Measurements from ENCODE around the gene SH2D3C.
"Not testable (repeated sequence)": the region's sequence is repeated elsewhere in the genome, so short reads cannot be mapped to it uniquely, and the experiment has no call there.

SH2D3C gene

DNA sequence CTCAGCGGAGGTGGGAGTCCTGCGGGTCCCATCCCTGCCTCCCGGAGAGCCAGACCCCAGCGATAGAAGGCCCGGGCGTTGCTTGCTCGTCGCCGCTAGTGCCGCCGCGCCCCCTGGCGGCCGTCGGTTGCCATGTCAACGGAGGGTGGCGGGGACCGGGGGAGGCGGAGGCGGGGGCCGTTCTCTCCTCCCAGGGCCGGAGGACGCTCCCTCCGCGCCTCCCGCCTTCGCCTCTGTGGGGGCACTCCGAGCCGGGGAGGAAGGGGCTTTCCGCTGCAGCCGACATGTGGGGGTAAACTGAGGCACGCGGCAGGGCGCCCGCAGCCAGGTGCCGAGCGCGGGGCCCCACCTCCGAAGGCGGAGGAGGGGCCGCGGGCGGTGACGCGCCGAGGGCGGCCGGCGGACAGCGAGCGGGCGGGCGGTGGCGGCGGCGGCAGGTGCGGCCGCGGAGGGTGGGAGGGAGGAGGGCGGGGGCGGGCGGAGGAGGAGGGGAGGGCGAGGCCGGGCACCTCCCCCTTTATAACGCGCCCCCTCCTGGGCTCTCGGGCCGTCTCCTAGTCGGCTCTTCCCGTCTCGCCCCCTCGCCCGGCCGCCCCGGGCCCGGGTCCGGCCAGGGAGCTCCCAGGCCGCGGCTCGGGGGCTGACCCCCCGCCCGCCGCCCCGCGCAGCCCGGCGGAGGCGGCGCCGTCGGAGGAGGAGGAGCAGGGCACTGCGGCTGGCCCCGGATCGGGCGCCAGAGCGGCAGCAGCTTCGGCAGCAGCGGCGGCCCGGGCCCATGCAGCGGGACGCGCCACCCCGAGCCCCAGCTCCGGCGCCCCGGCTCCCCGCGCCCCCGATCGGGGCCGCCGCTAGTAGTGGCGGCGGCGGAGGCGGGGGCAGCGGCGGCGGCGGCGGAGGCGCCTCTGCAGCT lies 6.8 kb upstream of the SH2D3C start:
- DNase-seq: peak; percentile 80

DNA sequence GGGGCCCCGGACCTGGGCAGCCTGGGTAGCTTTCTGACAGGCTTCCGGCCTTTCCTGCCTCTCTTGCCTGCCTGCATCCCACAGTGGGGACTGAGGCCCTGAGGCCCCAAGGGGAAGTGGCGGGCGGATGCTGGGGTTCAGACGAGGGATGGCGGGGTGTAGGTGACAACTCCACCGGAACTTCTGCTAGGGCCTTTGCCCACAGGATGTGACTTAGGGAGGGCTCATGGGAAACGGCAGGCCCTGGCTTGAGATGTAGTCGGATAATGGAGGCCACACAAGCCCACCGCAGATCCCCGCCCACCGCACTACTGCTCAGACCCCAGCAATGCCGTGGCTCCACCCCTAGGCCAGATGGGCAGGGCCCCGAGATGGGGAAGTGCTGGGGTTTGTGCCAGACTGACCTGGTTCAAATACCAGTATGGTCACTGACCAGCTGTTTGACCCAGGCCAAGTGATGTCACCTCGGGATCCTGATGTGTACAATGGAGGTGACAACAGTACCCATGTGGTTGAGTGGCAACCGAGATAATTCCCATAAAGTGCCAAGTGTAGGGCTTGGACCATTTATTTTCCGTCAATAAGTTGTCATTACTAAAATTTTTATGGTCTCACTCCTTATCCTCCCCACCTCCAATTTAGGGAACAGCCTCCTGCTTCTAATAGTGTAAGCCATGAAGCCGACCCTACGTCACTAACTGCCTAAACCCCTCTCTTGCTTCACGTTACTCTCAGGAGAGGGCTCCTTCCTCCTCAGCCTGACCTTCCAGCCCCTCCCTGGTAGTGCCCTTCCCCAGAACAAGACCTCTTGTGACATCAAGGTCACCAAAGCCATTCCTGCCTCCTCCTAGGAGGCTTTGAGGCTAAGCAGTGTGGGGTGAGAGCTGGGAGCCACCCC lies 4.9 kb upstream of the SH2D3C start:
- peak; percentile 95 for DNase-seq

DNA sequence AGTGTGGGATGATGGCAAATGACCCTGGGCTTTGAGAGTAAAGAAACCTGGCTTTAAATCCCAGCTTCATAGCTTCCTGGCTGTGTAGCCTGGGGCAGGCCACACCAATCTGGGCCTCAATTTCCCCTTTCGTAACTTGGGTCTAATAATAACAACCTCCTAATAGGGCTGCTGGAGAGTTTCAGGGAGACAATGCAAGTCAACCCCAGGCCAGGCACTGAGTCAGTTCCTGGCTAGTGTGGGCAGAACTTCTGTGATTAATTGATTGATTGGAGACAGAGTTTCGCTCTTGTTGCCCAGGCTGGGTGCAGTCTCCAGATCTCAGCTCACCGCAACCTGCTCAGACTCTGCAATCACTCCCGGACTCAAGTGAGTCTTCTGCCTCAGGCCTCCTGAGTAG lies 3.3 kb upstream of the SH2D3C start:
- DNase-seq: no peak

DNA sequence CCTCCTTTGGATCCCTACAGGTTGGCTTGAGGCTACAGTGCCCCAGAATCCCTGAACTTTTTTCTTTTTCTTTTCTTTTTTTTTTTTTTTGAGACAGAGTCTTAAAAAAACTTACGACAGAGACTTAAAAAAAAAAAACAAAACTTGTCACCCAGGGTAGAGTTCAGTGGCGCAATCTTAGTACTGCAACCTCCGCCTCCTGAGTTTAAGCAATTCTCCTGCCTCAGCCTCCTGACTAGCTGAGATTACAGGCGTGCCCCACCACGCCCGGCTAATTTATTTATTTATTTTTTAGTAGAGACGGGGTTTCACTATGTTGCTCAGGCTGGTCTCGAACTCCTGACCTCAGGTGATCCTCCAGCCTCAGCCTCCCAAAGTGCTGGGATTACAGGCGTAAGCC lies 2.4 kb upstream of the SH2D3C start:
- not testable (repeated sequence) for DNase-seq

DNA sequence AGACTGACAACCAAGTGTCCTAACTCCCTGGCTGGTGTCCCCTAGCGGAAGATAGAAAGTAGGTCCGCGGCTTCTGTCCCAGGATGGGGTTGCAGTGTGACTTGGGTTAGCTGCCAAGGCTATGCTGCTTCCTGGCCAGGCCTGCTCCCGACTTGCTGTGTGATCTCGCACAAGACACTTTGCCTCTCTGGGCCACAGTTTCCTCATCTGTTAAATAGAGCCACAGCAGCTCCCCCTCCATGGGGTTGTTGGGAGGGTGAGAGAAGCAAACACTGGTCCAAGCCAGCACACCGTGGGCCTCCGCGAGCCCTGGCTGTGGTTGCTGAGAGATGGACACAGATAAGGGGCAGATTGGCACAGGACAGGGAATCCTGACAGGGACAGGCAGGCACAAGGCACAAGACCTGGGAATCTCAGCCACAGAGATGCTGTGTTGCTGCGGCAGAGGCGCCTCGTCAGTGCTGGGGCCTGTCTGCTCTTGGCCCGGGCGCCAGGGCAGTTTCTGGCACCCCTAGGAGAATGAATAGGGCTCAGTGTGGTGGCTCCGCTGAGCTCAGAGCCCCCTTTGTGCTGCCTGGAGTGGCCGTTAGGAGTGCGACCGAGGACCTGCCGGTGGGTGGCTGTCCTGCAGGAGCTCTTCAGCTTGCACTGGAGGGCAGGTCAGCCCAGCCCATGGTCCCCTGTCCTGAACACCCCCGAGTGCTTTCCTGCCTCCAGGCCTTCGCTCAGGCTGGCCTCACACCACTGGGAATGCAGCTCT lies 1.8 kb upstream of the SH2D3C start:
- no peak for DNase-seq

DNA sequence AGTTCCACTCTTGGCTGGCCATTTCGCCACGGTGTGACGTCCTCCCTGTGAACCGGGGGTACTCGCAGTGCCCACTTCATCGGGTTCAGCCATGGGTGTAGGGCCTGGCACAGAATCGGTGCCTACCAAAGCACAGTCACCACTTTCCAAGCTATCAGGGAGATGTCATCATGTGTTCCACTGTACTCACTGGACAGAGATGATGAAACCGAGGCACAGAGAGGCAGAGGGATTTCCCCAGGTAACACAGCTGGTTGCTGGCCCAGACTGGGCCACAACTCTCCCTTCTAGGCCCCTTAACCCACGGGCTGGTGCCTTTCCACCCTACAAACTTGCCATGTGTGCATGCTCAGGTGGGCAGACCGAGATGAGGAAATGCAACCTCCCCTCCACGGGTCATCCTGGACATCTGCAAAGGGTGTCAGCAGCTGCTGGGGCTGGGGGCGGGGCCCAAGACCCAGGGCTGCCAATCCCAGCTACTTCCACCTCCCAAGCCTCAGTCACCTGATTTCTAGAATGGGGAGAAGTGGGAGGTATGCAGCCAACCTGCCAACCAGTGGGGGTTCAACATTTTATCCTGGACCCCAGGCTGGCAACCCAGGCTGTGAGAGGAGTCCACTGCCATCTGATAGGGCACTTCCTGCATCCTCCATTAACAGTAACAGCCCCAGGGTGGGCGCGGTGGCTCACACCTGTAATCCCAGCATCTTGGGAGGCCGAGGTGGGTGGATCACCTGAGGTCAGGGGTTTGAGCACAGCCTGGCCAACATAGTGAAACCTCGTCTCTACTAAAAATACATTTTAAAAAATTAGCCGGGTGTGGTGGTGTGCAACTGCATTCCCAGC lies 893 bp upstream of the SH2D3C start:
- no peak for DNase-seq

DNA sequence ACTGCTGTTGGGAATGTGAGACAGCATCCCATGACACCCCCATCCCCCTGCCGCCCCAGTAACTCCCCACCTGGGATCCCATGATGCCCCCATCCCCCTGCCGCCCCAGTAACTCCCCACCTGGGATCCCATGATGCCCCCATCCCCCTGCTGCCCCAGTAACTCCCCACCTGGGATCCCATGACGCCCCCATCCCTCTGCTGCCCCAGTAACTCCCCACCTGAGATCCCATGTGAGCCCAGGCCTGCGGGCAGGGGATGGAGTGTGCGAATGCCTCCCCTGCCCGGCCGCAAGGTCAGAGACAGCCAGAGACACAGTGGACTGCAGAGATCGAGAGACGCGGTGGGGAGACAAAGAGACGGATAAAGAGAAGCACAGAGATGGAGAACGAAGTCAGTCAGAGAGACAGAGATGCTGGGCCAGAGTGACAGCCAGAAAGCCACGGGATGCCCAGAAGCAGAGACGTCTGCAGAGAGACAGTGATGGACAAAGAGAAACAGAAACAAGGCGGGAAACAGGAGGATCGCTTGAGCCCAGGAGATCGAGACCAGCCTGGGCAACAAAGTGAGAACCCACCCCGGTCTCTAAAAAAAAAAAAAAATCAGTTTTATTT lies 992 bp downstream of the SH2D3C start:
- no peak for DNase-seq

DNA sequence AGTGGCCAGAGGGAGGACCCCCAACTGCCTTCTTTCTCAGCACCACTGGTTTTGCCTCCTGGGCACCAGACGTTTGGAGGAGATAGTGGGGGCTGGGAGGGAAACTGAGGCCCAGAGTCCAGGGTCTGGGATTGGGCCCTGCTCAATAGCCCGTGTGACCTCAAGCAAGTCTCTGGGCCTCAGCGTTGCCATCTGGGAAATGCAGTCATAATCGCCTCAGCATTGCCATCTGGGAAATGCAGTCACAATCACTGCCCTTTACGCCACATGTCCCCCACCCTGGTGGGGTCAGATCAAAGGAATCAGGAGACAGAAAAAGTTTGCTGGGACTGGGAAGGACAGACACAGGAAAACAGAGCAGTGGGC lies 1.6 kb downstream of the SH2D3C start:
- no peak for DNase-seq

DNA sequence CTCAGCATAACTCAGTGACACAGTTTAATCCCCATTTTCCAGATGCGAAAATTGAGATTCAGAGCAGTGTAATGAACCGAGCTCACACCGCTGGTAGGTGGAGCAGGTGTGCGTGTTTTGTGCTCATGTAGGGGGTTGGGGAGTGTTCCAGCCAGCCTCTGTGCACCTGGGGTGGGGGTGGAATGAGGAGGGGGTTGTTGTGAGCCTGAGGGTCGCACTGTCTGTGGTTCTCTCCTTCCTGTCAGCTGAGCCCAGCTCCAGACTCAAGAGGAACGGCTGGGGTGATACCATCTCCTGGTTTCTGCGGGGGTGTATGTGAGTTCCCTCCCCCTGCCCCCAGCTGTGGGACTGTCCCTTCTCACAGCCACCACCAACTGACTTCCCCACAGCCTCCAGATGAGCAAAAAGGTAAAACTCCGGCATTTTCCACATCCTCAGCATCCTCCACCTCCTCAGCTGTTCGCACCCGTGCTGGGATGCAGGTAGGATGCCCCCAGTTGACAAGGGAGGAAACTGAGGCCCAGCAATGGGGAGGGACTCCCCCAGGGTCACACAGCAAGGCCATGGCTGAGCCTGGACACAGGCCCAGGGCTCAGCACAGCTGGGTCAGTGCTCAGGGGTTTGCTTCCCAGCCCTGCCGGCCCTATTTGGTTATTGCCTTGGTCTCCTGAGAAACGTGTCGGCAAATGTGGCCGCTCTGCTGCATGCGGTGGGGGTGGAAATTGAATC lies 2.1 kb downstream of the SH2D3C start:
- peak; percentile 79 for DNase-seq

DNA sequence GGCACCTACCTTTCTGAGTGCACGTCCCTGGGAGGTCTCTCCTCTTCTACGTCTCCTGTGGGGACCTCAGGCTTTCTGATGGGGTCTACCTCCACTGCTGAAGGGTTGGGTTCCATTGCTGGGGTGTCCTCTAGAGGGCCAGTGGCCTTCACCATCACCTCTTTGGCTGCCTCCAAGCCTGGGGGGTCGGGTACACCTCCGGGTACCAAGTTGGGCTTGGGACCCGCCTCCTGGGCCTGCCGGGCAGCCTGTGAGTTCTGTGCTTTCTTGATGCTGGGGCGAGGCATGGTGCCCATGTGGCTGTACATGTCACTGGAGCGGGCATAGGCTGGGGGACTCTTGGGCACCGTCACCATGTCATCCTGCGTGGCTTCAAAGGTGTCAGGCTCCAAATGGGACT lies 4.5 kb downstream of the SH2D3C start:
- no peak for DNase-seq

DNA sequence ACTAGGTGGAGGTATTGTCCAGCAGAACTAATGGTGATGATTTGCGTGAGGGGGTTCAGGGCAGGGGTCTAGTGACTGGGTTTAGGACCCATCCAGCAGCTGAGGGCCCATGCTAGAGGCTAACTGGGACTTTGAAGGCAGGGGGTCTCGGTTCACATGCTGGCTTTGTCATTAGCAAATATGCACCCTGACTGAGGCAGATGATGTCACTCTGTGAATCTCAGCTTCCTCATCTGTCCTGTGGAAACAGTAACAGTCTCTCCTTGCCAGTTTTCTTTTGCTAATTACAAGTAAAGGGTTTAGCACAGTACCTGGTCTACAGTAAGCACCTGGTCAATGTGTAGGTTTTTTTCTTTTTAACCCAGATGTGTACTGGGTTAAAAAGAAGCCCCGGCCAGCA lies 5.2 kb downstream of the SH2D3C start:
- DNase-seq: no peak

DNA sequence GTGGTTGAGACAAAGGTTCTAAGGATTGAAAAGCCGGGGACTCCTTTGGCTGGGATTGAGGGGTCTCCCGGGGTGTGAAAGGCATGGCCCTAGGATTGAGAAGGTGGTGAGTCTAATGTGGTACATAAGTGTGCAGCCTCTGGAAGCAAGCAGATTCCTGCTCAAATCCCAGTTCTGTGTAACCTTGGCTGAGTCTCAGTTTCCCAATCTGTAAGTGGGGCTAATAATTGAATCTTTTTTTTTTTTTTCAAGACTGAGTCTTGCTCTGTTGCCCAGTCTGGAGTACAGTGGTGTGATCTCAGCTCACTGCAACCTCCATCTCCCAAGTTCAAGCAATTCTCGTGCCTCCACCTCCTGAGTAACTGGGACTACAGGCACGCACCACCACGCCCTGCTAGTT lies 5.9 kb downstream of the SH2D3C start:
- DNase-seq: no peak

DNA sequence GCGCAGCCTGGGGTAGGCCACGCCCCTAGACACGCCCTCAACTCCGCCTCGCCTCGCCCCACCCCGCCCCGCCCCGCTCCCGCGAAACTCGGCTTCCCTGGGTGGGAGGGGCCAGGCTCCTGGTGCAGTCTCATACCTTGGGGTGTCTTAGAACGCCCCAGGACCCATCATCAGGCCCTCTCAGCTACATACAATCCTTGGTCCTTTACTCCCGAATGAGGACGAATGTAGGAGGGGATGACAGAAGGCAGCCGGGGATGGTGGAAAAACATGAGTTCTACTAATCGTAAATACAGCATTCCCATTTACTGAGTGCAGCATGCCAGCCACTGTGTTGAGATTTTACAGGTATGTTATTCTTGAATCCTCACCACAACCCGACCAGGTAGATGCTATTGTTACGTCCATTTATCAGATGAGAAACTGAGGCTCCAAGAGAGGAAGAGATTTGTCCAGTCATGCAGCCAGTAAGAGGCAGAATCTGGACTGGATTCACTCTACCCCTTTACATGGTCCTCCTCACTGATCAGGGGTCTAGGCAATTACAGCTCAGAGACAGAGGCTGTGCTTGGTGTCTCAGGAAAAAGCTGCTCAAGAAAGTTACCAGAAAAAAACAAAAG lies 6.8 kb downstream of the SH2D3C start:
- no peak for DNase-seq

DNA sequence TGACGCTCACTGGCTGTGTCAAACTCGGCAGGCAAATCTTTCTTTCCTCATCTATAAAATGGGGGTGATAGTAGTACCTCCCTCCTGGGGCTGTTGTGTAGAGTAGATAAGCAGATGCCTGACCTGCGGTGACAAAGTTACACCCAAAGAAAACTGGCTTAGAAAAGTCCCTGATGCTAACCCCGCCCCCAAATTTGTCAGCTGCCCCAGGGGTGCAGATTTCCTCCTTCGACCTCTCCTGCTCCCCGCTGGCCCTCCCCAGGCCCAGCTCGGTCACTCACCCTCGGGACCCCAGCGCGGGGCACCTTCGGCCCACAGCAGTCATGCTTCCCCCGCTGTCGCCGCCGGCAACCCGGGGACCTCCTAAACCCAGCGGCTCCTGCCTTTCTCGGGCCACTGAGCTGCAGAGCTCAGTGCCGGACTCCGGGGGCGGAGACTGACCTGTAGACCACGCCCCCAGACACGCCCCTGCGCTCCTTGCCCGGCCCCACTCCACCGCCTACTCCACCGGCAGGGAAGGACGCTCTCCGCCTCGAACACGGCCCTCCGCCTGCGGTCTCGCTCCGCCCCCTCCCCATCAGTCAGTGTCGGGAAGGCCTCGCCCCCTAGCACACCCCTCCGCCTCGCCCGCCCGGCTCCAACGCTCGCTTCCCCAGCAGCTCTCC lies 7.4 kb downstream of the SH2D3C start:
- DNase-seq: peak; percentile 60

DNA sequence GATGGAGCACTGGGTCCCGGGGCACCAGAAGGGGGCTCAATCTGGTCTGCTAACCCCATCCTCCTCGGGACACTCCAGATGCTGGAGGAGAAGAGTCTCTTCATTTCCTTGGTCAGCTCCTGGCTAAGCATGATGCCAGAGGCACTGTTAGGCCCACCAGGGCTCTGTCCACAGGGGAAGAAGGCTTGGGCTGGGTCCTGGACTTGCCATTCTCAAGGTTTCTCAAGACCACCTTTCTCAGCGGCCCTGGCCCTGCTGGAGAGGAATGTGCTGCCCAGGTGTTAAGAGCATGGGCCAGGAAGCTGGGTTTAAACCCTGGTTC lies 7.9 kb downstream of the SH2D3C start:
- no peak for DNase-seq

DNA sequence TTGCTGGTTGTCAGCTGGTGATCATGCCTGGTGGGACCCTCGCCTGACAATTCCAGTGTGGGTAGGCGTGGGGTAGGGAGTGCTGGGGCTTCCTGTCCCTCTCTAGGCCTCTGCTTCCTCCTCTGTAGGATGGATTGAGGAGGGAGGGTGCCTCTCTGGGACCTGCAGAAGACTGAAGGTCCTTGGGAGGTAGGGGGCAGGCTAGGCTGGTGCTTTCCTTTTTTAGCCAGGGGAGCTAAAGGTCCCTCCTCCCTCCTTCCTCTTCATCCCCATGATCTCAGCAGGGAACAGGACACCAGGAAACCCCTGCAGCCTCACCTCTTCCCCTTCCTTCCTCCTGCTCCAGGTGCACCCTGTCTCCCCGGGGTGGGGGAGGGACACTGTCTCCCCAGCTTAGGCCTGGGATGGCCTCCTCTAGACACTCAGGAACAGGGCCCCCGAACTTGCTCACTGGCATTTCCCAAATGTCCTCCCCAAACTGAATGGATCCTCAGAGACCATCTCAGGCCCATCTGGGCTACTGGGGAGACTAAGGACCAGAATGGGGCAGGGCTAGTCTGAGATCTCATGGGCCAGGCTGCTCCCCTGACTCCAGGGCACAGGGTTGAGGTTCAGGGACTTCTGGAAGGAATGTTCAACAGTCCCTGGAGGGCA lies 8.4 kb downstream of the SH2D3C start:
- DNase-seq: no peak

DNA sequence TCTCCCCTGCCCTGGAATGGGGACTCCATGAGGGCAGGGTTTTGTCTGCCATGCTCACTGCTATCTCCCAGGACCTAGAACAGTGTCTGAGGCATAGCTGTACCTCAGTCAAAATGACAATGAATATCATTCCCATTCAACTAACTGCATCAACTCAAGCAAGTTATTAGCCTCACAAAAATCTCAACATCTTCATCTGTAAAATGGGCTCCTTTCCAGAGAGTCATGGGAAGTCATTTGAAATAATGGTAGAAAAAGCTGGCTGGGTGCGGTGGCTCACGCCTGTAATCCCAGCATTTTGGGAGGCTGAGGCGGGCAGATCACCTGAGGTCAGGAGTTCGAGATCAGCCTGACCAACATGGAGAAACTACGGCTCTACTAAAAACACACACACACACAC lies 9.4 kb downstream of the SH2D3C start:
- no peak for DNase-seq

DNA sequence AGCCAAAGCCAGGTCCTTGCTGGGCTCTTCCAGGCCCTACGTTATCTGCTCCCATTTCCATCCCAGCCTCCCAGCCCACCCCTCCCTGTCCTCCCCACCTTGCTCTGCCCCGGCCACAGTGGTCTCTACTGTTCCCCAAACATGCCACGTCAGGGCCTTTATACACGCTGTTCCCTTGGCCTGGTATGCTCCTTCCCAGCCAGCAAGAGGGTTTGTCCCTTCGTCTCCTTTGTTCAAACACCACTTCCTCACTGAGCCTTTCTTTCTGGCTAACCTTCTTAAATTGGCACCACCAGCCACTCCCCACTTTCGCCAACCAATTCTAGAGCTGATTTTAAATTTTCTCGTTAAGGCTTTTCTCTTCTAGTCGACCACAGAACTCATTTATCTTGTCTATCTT lies 9.8 kb downstream of the SH2D3C start:
- no peak for DNase-seq

DNA sequence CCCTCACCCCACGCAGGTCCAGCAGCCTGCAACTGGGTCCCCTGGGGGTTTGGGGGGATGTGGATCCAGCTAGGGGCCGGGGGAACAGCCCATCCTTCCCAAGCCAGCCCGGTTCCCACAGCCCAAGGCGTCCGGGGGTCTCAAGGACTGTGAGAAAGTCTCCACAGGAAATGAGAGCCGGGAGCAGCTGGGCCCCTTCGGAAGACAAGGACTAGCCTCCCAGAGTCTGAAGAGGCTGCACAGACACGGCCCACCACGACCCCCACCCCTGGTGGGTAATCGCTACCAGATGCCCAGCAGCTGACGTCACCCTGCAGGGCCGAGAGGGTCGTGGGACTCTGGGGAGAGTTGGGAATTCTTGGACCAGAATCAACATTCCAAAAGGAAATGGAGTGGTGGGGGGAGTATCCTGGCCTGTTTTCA lies 10.5 kb downstream of the SH2D3C start:
- DNase-seq: no peak

DNA sequence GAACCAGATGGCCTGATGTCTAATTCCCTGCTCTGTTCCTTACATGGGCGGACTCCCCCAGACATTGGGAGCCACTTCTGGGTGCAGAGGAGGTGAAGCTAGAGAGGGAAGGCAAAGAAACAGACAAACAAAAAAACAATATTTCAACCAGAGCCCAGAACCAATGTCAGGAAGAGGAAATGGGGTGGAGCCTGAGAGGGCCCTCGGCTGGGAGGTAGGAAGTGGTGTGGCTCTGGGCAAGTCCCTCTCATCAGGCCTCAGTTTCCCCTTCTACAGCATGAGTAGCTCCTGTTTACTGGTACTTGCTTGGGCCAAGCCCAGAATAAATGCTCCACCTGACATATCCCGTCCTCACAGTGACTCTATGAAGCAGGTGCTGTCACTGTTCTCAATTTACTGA lies 11.1 kb downstream of the SH2D3C start:
- DNase-seq: no peak

All from KG1 (cell line).